Activated T-helper 9 cell treated with anti-CD3 and anti-CD28 coated beads, Interleukin-2, amount 50 U/mL, for 16 hours (primary cell): Measurements from ENCODE around the gene NAGA.
"Not testable (repeated sequence)": the region's sequence is repeated elsewhere in the genome, so short reads cannot be mapped to it uniquely, and the experiment has no call there.

Source experiments
- DNase-seq: peaks from one replicate; pipeline ENCODE4 v3.0.0-alpha.2; 2020; ENCODE audit warnings: low read depth

The NAGA gene

DNA sequence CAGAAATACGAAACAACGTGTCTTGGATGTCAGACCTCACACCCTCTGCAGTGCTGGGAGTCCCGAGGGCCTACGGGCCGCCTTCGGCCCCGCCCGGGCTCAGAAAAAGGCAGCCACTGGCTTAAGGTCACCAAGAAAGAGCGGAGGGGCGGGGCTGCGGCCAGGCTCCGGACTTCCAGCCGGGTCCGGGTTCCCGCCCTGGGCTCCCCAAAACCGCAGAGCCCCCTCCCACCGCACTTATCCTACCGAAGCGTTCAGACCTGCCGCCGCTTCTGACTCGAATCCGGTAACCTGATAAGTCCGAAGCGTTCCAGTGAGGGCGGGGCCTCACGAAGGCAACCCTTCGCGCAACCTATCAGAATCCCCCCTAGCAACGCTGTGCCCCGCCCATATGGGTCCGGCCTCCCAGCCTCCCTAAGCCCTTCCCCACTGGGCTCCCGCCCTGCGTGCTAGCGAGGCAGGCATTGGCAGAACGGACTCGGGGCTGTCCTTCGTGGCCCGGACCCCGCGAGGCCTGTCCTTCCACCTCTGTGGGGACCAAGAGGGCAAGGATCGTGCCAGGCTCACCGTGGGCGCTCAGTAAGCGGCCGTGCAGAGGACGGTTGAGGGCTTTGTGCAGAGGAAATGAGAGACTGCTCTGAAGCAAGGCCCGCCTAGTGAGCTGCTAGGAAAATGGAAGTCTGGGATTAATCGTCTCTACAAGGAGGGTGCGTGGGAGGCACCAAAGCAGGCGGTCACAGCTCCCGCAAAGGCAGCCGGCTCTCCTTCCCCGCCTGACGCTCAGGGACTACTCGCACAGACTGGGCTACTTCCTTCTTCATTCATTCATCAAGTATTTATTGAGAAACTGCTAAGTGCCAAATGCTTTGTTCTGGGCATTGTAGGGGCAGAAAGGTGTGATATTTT lies at the start of gene NAGA:
NAGA (minus strand) TSS at position 296 of the 906 bp plus-strand sequence. CDS start 515 bp downstream, outside the sequence.
- peak; percentile 84 for DNase-seq

DNA sequence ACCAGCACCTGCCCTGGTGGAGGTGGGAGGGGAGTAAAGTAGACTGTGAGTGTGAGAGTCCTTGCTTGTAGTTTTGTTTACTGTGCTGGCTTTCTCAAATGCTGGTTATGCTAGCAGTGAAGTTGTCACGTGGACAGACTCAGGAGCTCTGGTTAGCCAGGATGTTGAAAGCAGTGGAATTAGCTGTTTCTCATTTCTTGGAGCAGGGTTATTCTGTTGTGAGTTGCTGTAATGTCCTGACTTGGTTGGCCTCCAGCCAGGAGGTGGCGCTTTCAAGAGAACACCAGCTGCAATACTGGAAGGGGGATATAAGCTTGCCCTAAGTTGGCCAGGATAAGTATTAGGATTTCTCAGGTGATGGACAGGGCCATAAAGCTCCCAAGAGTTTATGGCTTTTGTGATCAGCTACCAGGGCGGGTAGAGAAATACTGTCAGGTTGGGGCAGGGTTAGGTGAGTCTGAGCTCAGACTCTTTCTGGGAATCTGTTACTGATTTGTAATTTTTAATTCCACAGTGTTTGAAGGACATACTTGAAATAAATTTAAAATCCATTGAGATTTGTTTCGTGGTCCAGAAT lies 46.3 kb upstream of the NAGA start:
- DNase-seq: no peak

DNA sequence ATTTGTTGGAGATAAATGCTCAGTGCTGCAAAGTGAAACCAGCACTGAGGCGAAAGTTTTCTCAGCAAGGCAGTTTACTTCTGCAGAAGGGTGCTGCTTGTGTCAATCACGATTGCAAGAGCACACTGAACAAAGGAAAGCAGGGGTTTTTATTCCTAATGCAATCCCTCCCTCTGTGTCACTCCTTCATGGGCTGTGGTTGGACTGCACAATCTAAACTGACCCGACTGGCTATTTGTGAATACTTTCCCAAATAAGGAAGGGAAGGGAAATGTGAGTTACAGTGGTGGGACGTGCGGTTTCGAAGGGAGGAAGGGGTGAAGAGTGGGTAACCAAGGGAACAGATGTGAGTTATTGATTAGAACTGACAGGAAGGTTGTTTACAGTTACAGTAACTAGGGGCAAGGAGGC lies 44.8 kb upstream of the NAGA start:
- not testable (repeated sequence) for DNase-seq

DNA sequence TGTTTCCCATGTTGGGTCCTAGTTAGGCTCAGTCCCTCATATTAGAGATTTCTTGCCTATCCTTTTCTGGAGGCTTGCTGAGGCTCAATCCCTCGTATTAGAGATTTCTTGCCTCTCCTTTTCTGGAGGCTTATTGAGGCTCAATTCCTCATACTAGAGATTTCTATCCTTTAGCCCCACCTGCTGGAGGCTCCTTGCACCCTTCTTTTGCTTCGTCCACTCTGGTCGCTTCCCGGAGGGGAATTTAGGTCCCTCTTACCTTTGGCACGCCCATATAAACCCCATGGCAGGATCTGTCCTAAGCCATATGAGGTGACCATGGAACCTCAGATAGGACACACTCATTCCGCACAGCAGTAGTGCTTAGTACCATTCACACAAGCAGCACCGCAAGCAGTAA lies 44.1 kb upstream of the NAGA start:
- no peak for DNase-seq

DNA sequence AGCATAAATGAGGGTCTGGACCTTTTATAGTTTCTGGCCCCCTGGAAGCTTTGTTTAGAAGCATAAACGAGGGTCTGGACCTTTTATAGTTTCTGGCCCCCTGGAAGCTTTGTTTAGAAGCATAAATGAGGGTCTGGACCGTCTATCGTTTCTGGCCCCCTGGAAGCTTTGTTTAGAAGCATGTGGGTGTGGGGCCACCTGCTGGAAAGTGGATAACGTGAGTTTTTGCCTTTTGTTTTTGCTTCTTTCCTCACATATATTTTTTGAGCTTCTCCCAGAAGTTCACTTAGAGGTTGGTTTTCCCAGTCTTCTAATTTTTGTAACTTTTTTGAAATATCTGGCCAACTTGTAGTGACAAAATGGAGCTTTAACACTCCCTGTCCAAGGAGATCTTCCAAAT lies 42.2 kb upstream of the NAGA start:
- DNase-seq: not testable (repeated sequence)

DNA sequence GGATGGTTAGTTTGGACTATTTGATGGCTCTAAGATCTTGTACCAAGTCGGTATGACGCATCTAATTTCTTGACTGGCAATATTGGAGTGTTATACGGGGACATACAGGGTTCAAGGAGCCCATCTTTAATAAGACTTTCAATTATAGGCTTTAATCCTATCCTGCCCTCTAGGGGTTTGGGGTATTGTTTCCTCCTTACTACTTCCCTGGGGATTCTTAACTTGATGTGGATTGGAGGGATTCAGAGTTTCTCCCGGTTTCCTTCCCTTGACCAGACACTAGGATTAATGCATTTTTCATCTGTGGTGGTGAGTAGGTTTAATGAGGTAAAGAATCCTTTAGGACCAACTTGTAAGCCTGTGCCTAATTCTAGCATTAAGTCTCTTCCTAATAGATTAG lies 41.2 kb upstream of the NAGA start:
- no peak for DNase-seq

DNA sequence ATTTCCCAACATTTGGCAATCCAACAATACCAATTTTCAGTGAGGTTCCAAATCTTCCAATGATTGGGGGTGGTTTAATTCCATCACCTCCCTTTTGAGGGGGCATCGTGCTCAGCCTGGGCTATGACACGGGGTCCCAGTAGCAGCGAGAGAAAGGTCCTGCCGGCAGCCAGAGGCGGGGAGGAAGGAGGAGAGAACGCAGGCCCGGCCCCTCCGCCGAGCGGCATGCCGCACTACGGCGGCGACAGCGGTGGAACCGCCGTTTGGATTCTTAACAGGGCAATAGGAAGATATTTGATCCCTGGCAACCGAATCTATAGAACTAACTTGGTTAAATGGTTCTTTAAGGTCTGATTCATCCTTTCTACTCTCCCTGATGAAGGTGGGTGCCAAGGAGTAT lies 38.2 kb upstream of the NAGA start:
- DNase-seq: no peak

DNA sequence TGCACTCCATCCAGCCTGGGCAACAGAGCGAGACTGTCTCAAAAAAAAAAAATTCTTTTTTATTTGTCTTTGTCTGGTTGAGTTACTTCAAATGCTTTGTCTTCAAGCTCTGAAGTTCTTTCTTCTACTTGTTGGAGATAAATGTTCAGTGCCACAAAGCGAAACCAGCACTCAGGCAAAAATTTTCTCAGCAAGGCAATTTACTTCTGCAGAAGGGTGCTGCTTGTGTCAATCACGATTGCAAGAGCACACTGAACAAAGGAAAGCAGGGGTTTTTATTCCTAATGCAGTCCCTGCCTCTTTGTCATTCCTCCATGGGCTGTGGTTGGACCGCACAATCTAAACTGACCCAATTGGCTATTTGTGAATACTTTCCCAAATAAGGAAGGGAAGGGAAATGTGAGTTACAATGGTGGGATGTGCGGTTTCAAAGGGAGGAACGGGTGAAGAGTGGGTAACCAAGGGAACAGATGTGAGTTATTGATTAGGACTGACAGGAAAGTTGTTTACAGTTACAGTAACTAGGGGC lies 33.8 kb upstream of the NAGA start:
- DNase-seq: not testable (repeated sequence)

DNA sequence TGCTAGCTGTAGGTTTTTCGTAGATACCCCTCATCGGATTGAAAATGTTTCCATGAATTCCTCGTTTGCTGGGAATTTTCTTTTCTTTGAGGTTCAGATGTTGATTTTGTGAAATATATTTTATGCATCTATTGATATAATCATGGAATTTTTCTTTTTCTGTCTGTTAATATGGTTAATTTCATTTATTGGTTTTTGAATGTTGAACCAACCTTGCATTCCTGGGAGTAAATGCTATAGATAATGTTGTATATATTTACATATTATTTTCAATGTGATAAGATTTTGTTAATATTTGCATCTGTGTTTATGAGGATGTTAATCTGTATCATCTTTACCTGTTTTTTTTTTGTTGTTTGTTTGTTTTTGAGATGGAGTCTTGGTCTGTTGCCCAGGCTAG lies 30.6 kb upstream of the NAGA start:
- no peak for DNase-seq

DNA sequence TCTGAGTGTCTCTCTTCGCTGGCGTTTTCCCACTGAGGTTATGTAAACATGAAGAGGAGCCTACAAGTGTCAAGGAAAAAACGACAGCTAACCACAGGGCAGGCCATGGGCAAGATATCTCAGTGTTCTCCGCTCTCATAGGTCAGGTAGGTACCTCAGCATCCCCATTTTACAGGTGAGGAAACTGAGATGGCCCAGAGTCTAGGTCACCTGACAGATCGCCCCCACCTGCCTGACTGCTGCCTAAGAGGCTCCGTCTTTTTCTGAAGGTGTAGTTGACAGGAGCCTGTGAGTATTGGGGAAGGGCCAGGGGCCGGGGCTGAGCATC lies 20.8 kb upstream of the NAGA start:
- no peak for DNase-seq

DNA sequence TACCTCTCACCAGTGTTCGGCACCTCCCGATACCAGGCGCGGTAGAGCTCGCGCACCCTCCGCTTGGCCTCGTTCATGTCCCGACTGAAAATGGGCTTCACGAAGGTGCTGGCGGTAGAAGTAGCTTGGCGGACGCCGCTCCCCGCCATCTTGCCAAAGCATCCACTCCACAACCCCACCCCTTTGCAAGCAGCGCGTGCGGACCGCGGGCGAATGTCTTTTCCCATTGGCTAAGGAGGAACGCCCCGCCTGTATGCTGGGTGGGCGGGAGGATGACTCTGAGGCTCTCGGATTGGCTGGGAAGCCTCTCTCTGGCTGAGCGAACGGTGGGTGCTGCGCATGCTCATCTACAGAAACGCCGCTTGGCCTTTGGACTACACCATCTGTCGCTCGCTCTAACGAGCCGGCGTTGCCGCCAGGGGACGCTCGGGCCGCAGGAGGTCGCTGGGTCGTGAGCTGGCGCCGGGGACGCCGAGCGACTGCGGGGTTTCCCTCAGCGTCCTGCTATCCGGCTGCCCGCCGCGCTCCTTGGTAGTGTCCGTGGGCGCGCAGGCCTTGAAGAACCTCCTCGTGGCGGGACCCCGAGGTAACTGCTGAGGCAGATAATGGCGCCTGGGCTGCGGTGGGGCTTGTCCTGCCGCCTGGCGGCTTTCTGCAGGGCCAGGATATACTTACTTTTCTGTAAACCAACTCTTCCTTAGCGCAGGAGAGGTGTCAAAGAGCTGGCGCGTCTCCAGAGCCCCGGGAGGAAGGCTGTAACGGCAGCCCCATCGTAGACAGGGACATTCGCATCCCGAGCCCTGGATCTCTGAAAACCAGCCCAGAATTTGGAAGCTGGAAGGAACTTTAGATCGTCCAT lies 20.2 kb upstream of the NAGA start, which contains the start of gene NDUFA6:
NDUFA6 (minus strand) TSS at position 177 of the 859 bp plus-strand sequence; CDS start at position 149, 28 bp downstream.
- peak; percentile 96 for DNase-seq

DNA sequence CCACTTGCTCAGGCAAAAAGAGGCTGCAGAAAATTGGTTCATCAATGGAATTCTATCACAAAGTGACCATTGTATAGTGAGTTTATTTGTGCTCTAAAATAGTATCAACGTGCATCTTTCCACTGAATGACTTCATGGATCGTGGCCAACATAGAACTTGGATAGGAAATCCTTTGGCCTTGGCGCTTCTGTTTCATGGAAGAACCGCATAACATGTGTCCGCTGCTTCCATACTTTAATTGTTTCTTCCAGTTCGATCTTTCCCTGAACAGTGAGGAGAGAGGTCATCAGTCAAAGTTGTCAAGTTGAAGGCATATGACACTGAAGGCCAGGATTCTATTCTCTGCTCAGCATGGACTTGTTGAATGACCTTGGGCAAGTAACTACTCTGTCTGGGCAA lies 15.4 kb upstream of the NAGA start:
- DNase-seq: no peak

DNA sequence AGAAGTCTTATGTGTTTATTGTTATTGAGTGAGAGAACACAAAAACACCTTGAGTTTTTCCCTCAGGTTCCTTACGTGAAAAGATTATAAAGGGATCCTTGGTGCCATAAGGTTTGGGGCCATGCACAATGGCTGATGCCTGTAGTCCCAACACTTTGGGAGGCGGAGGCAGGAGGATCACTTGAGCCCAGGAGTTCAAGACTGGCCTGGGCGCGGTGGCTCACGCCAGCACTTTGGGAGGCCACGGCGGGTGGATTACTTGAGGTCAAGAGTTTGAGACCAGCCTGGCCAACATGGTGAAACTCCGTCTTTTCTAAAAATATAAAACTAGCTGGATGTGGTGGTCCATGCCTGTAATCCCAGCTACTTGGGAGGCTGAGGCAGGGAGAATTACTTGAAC lies 14.3 kb upstream of the NAGA start:
- DNase-seq: no peak

DNA sequence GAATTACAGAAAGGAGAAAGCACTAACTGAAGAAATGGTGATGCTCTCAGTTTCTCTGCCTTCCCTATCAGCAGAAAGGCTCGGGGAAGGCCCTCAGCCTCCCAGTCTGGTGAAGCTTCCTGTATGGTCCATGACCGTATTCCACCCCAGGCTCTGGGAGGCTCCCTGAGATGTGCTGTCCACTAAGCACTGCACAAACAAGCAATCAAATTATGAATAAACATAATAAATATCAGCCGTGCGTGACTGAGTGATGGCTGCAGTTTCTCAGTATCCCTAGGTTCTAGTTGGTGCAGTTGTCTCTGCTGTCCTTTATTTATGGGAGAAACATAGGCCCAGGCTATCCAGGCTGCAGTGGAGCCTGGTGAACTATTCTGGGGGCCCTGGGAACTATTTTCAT lies 12.5 kb upstream of the NAGA start:
- DNase-seq: no peak

DNA sequence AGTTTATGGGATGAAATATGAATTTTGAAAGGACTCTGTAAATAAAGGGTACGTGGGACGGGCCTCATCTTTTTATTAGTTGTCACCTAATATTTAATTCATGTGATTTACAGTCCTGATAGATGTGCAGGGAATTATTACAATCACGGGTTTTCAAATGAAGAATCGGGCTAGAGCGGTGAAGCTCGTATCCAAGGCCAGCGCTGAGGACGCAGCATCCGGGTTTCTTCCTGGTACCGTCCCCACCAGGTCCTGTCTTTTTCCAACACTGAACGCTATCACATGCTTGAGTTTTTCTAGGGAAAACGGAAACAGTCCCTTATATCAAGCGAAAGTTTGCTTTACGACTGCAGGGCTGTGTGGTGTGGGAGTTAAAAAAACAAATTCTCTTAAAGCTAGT lies 9.7 kb upstream of the NAGA start:
- no peak for DNase-seq

DNA sequence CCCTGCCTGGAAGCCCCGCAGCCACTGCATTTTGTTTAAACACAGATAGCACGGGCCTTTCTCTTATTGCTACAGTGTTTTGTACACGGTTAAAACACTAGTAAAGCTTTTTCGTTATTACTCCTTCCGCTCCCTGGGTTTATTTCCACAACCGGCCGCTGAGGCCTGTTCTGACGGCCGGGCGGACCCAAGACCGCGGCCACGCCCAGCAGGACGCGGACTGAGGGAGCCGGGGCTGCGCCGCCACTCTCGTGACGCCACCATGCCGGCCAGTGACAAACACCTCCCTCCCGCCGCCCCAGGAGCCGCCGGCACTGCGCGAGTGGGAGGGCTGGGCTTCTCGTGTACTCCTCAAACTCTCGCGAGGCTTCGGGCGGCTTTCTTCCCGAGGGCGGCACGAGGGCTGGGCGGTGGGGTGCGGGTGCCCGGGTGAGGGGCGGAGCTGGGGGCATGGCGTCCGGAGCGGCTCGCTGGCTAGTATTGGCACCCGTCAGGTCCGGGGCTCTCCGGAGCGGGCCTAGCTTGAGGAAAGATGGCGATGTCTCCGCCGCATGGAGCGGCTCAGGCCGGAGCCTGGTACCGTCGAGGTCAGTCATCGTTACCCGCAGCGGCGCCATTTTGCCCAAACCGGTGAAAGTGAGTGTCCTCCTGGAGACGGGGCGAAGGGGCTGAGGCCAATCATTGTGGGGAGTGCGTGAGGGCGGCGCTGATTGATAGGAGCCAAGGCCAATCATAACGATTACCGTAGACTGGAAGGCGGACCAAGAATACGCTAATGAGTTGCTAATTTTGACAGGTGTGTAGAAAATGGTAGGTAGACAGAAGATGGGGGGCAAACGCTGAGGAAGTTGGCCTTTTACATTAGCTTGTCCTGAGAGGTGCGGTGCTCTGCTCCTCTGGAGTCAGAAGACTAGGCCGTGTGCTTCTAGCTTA lies 9.0 kb upstream of the NAGA start, which contains the start of gene SMDT1:
SMDT1 (plus strand) TSS at position 382 of the 933 bp plus-strand sequence; CDS start at position 451, 69 bp downstream.
- DNase-seq: peak; percentile 97

DNA sequence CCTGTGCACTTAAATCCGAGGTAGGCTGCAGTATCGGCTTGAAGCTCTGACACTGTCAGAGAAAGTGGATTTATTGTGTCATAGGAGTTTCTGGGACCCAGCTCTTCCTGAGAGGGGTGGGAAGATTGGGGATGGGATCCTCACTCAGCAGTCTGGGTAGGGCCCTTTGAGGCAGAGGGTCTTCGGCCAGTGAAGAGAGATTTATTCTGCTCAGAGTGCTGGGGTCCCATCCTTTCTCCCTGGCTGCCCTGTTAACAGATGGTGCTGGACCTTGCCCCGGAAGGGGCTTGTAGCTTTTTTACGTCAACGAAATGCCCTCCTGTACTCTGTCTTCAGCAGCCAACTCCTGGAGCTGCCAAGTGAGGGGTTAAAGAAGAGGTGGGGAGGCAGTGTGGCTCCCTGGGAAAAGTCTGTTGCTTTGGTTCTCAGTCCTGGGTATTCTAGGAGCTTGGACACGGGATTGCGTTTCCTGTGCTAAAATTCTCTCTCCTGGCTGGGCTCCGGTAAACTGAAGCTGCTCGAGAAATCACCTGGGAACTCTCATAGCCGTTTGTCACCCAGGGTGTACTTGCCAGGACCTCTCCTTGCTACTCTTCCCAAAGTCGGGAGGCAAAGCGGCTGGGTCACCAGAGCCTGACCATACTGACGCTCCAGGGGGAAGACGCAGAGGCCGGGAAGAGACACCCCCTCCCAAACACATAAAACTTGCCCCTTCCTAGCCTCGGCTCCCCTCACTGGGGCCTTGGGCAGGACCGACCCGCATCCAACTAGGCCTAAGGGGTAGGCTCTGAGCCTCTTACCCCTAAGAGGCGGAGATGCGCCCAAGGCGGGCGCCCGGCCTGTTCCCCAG lies 8.1 kb upstream of the NAGA start:
- DNase-seq: no peak

DNA sequence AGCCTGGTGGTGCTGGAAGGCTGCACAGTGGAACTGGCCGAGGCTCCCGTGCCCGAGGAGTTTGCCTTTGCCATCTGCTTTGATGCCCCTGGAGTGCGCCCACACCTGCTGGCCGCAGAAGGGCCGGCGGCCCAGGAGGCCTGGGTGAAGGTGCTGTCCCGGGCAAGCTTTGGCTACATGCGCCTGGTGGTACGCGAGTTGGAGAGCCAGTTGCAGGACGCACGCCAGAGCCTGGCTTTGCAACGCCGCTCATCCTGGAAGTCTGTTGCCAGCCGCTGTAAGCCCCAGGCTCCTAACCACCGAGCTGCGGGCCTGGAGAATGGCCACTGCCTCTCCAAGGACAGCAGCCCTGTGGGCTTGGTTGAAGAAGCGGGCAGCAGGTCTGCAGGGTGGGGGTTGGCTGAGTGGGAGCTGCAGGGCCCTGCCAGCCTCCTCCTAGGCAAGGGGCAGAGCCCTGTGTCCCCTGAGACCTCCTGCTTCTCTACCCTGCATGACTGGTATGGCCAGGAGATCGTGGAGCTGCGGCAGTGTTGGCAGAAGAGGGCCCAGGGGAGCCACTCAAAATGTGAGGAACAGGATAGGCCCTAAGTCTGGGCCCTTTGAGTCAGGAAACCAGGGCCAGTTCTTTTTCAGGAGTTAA lies 7.0 kb upstream of the NAGA start:
- no peak for DNase-seq

DNA sequence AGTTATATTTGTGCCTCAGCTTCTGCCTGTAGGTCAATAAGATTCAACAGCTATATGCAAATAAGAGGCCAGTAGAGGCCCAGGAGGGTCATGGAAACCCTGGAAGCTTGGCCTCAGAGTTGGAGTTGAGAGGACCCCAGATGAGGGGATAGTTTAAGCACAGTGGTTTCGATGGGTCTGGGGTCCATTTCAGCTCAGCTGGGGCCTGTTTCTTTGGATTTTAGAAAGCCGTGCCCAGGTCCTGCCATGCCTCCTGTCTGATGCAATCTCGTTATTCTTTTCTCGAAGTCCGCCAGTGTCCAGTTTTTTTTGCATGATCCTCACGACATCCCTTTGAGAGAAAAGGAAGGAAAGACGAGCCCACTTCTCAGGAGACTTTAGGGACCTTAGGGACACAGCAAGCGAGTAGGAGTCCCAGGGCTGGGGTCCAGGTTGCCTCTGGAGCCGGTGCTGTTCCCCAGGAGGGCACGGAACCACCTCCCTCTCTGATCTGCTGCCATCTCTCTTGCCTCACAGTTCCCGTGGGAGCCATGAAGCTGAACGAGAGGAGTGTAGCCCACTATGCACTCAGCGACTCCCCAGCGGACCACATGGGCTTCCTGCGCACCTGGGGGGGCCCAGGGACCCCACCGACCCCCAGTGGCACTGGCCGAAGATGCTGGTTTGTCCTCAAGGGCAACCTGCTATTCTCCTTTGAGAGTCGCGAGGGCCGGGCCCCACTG lies 6.3 kb upstream of the NAGA start:
- no peak for DNase-seq
